HG03139 (cell line): ENCODE data around the gene DLG1.

ENCODE experiments used
- ATAC-seq: cut with Tn5 transposase; IDR thresholded peaks from one replicate; pipeline ENCODE4 v1.9.1; 2021; ENCODE audit not compliant: unreplicated experiment

Gene DLG1

DNA sequence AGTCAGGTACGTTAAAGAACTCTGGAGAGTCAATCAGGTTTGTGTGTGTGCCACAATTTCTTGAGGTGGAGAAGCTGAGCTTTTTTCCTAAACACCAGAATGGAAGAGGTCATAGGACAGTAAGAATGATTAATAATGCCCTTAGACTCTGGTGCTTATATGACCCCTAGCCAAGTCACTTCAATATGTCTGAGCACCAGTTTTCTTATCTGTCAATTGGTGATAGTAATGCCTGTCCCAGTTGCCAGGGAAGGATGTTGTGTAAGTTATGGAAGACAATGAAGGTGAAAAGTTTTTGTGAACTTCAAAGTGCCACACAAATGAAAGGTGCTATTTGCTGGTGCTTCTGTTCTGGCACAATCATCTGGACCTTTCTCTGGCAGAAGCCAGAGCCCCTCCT is 22.2 kb upstream of the DLG1 start:
- ATAC-seq, result no peak

- ATAC-seq, result no peak
Observed at GRCh38 chr3:197317250-197317963, 19.0 kb upstream of the DLG1 start.

DNA sequence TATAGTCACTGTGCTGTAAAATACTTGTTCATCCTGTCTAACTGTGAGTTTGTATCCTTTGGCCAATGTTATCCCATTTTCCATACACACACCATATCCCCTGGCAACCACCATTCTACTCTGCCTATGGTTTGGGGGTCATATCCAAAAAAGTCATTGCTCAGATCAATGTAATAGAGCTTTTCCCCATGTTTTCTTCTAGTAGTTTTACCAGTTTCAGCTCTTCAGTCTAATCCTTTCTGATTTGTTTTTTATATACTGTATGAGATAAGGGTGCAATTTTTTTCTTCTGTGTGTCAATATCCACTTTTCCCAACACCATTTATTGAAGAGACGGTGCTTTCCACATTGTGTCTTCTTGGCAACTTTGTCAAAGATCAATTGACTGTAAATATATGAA is 14.0 kb upstream of the DLG1 start:
- ATAC-seq, result no peak

DNA sequence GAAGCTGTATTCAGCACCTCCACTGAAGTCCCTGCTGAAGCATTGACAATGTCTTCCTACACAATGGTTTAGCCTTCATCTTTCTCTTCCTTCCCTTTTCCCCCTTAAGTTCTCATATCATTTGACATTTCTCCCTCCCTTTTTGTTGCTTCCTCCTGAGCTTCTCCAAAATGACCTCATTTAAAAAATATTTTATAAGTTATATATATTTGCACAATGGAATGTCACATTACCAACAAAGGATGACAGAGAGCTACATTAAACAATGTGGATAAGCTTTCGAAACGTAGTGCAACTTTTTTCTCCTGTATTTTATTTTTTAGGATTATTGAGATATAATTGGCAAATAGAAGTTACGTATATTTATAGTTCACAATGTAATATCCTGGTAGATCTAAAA is 13.2 kb upstream of the DLG1 start:
- no peak for ATAC-seq

- no peak for ATAC-seq
Observed at GRCh38 chr3:197309528-197310361, 11.3 kb upstream of the DLG1 start.

DNA sequence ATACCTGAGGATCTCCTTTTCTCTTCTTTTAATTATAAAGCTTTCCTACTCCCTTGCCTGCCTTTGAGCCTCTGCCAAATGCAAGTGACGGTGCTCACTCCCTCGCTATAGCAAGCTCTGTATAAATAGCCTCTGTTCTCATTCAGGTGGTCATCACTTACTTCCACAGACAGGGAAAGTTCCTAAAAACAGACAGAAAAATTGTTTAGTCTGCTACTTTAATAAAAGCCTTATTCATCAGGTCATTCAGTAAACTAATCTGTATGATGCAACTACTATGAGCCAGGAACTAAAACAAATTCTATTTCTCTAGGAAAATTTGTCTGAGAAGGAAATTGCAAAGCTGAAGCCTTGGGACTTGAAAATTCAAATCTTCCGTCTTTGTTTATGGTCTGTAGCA is 10.2 kb upstream of the DLG1 start:
- ATAC-seq, result no peak

GRCh38 chr3:197306374-197307086 is 8.1 kb upstream of the DLG1 start:
- no peak for ATAC-seq

DNA sequence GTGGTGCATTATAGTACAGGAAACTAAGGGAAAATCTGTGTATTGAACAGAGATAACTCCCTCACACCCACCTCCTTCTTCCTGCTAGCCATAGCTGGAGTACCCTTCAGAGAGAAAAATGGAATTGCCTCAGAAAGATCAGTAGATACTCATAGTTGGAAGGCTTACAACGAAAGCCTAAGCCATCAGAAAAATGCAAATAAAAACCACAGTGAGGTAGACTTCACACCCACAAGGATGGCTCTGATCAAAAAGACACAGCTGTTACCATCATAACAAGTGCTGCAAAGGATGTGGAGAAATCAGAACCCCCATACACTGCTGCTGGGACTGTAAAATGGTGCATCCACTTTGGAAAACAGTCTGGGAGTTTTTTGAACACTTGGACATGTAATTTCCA is 7.4 kb upstream of the DLG1 start:
- peak; percentile 84 for ATAC-seq

DNA sequence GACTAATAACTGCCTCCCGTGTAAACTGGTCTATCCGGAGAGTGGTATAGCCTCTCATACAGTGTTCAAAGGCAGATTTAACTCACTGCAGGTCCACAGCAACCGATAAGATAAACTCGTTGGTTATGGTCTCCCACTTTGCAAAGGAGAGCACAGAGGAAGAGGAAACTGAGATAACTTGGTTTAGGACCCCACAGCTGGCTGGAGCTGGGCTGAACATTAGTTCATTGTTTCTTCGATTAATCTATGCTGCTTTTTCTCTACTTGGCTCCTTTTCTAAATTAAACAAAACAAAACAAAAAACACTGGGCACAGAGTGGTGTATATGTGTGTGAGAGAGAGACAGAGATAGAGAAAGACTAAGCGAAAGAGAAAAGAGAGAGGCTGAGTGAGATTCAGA is 5.0 kb upstream of the DLG1 start:
- ATAC-seq, result no peak

- ATAC-seq, result no peak
Observed at GRCh38 chr3:197302696-197303341, 4.4 kb upstream of the DLG1 start.

DNA sequence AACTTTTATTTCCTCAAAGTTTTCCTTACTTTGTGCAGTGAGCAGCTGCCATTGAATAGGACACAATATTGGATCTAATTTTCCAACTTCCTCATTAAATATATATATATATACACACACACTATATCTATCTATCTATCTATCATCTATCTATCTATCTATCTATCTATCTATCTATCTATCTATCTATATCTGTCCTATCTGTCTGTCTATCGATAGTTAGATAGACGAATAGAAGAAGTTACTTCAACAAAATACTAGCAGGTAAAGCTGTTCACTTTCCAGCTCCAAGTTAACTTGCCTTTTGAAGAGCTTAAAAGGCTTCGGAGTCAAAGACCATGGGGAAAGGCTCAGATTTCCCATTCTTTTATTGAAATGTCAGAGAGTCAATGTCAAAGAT is 3.6 kb upstream of the DLG1 start:
- ATAC-seq, result no peak

- ATAC-seq, result no peak
Observed at GRCh38 chr3:197300361-197300760, 1.9 kb upstream of the DLG1 start.

DNA sequence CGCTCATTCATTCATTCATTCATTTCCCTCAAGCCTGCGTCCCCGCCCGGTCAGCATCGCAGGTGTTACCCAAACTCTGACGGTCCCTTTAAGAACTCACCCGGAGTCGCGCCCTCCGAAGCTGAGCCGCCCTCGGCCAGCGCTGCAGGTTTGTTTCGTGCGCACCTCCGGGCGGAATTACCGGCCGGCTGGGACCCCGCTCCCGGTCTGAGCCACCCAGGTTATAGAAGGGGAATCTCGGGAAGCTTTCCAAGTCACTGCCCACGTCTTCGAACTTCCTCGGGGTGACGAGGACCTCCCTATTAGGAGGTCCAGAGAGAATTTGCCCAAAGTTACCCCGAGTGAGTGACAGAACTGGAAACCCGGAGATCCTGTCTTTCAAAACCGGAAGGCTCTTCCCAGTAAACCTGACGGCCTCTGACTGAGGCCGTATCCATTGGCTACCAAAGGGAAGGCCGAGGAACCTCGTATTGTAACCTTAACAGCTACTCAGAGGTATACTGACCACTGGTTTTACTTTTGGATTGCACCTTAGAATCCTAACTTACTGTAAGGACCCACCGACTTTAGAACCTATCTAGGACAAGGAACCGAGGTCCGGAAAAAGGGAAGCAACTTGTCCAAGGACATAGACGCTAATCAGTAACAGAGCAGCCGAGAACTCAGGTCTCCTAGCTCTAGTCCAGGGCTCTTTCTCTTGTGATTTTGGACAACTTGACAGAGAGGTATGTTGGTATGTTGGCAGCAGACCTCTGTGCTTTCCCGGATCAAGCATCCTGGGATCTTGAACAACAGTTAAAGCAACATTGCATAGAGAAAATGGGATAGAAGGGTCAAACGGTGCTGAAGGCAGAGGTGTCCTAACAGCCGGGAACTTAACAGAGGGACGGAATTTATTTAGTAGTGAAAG is 788 bp upstream of the DLG1 start:
- peak; percentile 21 for ATAC-seq

- peak; percentile 59 for ATAC-seq
Observed at GRCh38 chr3:197297476-197298340, 704 bp downstream of the DLG1 start.

GRCh38 chr3:197297002-197297401 is 1.4 kb downstream of the DLG1 start:
- no peak for ATAC-seq

DNA sequence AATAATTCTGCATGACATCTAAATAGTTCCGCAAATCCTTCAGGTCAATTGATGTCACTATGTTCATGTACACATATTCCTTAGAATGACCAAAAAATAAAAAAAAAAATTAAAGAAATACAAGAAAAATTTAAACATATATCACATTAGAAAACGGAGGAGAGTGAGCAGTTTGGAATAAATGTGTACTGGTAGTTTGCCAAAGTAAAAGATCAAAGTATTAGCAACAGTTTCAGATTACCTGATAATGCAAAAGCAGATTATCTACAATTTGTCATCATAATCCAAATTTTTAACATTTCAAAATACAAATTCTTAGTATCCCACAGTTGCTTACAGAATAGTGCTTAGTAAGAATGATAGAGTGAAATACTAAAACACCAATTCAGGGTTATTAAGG is 1.9 kb downstream of the DLG1 start:
- no peak for ATAC-seq

DNA sequence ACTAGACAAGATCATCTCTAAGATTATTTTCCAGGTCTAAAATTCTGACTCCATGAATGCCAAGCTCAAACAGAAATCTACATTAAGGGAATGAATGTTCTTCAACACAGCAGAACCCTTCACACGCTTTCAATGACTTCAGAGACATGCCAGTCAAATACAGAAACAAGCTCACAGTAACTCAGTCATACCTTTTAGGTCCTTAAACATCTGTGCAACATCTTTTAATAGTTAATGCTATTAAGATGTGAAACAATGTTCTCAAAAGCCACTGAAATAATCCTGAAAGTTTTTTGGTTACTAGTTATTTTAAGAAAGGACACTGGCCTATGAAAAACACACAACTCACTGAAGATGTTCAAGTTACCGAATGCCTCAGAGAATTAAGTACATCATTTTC is 2.5 kb downstream of the DLG1 start:
- ATAC-seq, result no peak

DNA sequence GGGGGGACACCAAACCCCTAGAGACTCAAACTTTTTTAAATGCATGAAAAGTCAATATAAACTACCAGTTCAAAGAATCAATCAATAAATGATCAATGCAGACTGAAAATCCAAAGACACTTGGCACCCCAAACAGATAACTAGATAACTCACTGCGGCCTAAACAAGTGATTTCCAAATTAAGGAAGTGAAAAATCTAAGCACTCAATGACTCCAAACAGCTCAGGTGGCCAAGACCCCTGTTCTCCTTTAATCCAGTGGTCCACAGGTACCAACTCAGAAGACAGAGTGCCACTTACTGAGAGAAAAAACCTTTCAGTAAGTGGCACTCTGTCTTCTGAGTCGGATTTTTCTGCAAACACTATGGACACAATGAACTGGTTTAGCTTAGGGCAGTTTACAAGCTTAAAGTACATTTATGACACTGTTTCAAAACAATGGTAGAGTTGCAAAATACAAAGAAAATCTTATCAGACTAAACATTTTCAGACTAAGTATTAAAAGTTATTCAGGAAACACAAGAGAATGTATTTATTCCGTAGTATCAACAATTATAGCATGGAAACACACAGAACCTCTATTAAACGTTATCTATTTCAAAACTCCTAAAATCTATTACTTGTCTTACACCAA is 4.7 kb downstream of the DLG1 start:
- ATAC-seq, result no peak

DNA sequence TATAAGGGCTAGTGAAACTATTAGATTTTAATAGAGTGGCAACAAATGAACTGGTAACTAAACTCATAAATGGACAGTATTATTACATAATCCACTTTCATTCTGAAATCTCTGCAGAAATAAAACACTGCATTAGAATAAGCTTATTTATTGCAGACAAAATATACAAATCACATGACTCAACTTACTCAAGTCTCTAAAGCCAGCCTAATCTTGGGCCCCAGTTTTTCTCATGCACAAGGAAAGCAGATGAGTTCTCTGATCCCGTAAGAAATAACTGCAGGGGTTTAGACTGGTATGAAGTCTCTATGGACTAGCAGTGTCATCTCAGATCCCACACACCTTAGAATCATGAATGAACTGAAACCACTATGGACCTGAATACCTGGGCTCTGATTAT is 5.8 kb downstream of the DLG1 start:
- no peak for ATAC-seq
